ENCODE measurements around the gene MECP2.
"Not testable (repeated sequence)": the region's sequence is repeated elsewhere in the genome, so short reads cannot be mapped to it uniquely, and the experiment has no call there.

Gene MECP2

DNA sequence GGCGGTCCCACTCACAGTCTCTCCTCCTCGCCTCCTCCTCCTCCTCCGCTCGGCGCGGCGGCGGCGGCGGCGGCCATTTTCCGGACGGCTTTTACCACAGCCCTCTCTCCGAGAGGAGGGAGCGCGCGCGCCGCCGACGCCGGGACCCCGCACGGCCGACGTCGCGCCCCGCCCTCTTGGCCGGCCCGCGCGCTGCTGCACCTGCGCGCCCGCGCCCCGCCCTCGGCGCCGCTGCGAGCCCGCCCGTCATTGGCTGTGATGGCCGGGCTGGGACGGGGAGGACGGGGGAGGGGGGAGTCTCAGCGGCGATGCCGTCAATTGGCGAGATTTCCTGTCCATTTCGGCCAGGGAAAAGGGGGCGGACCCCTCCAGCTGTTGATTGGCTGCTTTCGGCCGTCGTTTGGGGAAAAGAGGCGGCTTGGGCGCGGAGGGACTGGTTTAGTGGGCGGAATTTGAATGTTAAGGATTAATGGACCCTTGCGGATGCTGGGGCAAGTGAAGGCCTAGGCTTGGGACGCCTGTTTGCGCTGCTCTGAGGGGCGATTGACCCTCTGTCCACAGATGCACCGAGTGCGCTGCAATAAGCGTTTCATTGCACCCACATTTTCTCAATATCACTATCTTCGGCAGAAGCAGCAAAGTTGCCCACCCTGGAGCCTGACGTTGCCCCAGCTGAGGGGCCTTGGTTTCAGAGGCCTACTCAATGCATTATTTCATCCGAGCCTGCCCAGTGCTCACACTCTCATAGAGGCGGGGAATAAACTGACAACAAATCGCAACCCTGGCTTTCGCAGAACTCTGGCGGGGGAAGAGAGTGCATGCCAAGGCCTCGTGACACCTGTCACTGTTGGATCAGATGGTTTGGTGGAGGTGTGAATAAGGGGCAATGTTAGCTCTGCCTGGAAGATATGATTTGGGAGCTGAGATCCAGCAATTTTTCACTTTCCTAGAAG, at the start of gene MECP2:
Gene MECP2 (minus strand): TSS at position 129 of the 953 bp plus-strand sequence.
- H3K4me3 ChIP-seq (ENCODE audit: low read depth, low read length): peak within 1 kb of the TSS; percentile 66
- TF ChIP-seq, protein P1, sequence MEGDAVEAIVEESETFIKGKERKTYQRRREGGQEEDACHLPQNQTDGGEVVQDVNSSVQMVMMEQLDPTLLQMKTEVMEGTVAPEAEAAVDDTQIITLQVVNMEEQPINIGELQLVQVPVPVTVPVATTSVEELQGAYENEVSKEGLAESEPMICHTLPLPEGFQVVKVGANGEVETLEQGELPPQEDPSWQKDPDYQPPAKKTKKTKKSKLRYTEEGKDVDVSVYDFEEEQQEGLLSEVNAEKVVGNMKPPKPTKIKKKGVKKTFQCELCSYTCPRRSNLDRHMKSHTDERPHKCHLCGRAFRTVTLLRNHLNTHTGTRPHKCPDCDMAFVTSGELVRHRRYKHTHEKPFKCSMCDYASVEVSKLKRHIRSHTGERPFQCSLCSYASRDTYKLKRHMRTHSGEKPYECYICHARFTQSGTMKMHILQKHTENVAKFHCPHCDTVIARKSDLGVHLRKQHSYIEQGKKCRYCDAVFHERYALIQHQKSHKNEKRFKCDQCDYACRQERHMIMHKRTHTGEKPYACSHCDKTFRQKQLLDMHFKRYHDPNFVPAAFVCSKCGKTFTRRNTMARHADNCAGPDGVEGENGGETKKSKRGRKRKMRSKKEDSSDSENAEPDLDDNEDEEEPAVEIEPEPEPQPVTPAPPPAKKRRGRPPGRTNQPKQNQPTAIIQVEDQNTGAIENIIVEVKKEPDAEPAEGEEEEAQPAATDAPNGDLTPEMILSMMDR (IDR thresholded peaks at IDR 0.05; ENCODE audit: borderline replicate concordance, insufficient read depth, low read depth, low read length): no peak

DNA sequence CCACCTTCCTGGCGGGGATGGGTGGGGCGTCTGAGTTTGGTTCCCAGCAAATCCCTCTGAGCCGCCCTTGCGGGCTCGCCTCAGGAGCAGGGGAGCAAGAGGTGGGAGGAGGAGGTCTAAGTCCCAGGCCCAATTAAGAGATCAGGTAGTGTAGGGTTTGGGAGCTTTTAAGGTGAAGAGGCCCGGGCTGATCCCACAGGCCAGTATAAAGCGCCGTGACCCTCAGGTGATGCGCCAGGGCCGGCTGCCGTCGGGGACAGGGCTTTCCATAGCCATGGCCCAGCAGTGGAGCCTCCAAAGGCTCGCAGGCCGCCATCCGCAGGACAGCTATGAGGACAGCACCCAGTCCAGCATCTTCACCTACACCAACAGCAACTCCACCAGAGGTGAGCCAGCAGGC, 46.5 kb upstream of the MECP2 start, which contains the start of gene OPN1LW:
Gene OPN1LW (plus strand): TSS at position 234 of the 400 bp plus-strand sequence. CDS start 41 bp downstream, at position 275.
- H3K4me3 ChIP-seq (ENCODE audit: low read depth, low read length): not testable (repeated sequence)

DNA sequence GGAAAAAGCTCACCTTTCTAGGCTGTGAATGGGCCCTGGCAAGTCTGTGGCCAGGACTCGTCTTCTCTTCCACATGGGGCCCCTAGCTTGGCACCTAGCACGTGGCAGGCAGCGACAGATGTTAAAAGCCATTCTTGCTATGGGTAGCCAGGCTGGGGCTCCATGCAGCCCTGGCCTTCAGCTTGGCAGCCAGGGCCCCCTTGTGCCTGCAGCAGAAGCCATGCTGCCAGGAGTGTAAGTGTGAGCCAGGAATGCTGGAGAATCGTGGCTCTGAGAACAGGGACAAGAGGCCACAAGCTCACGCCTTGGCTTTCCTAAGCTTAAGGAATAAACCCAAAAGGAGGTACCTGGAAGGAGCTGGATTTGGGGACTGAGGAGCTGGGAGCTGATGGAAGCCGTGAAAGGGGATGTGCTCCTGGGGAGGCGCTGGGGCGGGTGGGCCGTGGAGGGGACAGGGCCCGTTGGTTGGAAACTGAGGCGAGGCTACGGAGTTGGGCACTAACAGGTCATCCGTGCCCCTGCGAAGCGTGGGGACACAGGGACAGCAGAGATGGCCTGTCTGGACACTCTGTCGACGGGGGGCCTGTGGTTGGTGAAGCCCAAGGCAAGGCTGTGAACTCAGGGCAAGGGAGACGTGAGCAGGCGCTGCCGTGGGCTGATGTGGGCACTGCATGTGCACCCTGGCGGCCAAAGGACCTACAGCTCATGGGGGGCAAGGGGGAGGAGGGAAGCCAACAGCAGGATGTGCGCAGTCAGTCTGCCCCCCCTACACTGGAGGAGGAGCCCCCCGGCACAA, 45.6 kb upstream of the MECP2 start:
- H3K4me3 ChIP-seq (ENCODE audit: low read depth, low read length): no peak overlapping the region
- TF ChIP-seq, protein P1 (IDR thresholded peaks at IDR 0.05; ENCODE audit: borderline replicate concordance, insufficient read depth, low read depth, low read length): no peak

DNA sequence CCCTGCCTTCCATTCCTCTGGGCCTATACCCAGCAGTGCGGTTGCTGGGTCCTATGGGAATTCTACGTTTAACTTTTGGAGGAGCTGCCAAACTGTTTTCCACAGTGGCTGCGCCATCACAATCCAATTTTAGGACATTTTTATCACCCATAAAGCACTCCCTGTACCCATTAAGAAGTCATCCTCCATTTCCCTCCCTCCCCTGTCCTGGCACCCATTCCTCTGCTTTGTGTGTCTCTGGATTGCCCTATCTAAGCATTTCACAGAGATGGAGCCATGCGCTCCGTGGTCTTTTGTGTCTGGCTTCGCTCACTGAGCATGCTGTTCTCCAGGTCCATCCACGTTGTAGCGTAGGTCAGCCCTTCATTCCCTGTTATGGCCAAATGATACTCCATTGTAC, 44.9 kb upstream of the MECP2 start:
- H3K4me3 ChIP-seq (ENCODE audit: low read depth, low read length): no peak overlapping the region
- TF ChIP-seq, protein P1 (IDR thresholded peaks at IDR 0.05; ENCODE audit: borderline replicate concordance, insufficient read depth, low read depth, low read length): no peak

DNA sequence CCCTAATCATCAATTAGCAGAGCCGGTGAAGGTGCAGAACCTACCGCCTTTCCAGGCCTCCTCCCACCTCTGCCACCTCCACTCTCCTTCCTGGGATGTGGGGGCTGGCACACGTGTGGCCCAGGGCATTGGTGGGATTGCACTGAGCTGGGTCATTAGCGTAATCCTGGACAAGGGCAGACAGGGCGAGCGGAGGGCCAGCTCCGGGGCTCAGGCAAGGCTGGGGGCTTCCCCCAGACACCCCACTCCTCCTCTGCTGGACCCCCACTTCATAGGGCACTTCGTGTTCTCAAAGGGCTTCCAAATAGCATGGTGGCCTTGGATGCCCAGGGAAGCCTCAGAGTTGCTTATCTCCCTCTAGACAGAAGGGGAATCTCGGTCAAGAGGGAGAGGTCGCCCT, 43.2 kb upstream of the MECP2 start:
- TF ChIP-seq, protein P1 (IDR thresholded peaks at IDR 0.05; ENCODE audit: borderline replicate concordance, insufficient read depth, low read depth, low read length): no peak

DNA sequence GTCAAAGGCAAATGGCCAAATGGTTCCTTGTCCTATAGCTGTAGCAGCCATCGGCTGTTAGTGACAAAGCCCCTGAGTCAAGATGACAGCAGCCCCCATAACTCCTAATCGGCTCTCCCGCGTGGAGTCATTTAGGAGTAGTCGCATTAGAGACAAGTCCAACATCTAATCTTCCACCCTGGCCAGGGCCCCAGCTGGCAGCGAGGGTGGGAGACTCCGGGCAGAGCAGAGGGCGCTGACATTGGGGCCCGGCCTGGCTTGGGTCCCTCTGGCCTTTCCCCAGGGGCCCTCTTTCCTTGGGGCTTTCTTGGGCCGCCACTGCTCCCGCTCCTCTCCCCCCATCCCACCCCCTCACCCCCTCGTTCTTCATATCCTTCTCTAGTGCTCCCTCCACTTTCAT, 42.7 kb upstream of the MECP2 start:
- TF ChIP-seq, protein P1 (IDR thresholded peaks at IDR 0.05; ENCODE audit: borderline replicate concordance, insufficient read depth, low read depth, low read length): no peak
- no peak overlapping the region for H3K4me3 ChIP-seq (ENCODE audit: low read depth, low read length)

More for the DNA sequence above, 43.2 kb upstream of the MECP2 start:
- no peak overlapping the region for H3K4me3 ChIP-seq (ENCODE audit: low read depth, low read length)

DNA sequence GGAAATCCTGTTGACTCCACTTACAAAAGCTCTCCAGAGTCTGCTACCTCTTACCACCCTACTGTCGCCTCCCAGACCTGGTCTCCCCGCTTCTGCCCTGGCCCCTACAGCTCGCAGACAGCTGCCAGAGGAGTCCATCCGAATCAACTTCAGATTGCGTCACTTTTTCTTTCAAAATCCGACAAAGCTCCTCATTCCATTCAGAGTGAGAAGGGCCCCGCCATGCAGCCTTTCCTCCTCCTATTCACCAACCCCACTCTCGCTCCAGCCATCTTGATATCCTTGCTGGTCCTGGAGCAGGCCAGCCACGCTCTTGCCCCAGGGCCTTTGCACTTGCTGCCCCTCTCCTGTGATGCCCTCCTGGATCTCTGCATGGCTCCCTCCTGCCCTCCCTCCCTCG, 41.3 kb upstream of the MECP2 start:
- TF ChIP-seq, protein P1 (IDR thresholded peaks at IDR 0.05; ENCODE audit: borderline replicate concordance, insufficient read depth, low read depth, low read length): no peak
- H3K4me3 ChIP-seq (ENCODE audit: low read depth, low read length): no peak overlapping the region
